HepG2 (cell line): ENCODE data around the gene FHIP2A.

Experiments used
- ATF1 ChIP-seq: IDR thresholded peaks from 2 replicates; pipeline ENCODE4 v1.6.1; 2016; ENCODE audit warnings: mild to moderate bottlenecking, control low read depth
- ERF ChIP-seq: IDR thresholded peaks from 2 replicates; pipeline ENCODE4 v1.6.1; 2018; ENCODE audit warnings: missing biosample characterization, missing genetic modification reagents
- MAFK ChIP-seq, 2 experiments: IDR thresholded peaks in 1 of 2; conservative IDR thresholded peaks in 1 of 2; 2 replicates each; pipeline ENCODE4 v1.6.1; 2011; ENCODE audit warnings: improper control_type of control experiment in 2 of 2, low read length in 2 of 2
- POLR2A ChIP-seq, 2 experiments: IDR thresholded peaks; 2 replicates each; pipeline ENCODE4 v1.6.1; 2011; ENCODE audit warnings: low read depth in 2 of 2, low read length in 2 of 2, mild to moderate bottlenecking in 1 of 2, moderate library complexity in 1 of 2; ENCODE audit not compliant: insufficient read depth in 1 of 2
- RAD21 ChIP-seq: fragments of 450-650 bp; formaldehyde crosslinking; IDR thresholded peaks from 2 replicates; pipeline ENCODE4 v1.5.0; 2020; ENCODE audit warnings: mild to moderate bottlenecking
- RXRB ChIP-seq: IDR thresholded peaks from 2 replicates; pipeline ENCODE4 v1.6.1; 2016; ENCODE audit warnings: borderline replicate concordance, missing genetic modification reagents, missing compliant biosample characterization
- ZFP36L2 ChIP-seq: sonication (generic); formaldehyde crosslinking; IDR thresholded peaks from 2 replicates; pipeline ENCODE4 v1.4.0; 2020; ENCODE audit warnings: missing genetic modification reagents
- ZNF737 ChIP-seq: sonication (generic); formaldehyde crosslinking; IDR thresholded peaks from 2 replicates; pipeline ENCODE4 v1.5.0; 2020; ENCODE audit warnings: missing genetic modification reagents, mild to moderate bottlenecking, borderline replicate concordance
- ZSCAN20 ChIP-seq: sonication (generic); formaldehyde crosslinking; IDR thresholded peaks from 2 replicates; pipeline ENCODE4 v1.4.0; 2020; ENCODE audit warnings: missing genetic modification reagents, mild to moderate bottlenecking, borderline replicate concordance

DNA sequence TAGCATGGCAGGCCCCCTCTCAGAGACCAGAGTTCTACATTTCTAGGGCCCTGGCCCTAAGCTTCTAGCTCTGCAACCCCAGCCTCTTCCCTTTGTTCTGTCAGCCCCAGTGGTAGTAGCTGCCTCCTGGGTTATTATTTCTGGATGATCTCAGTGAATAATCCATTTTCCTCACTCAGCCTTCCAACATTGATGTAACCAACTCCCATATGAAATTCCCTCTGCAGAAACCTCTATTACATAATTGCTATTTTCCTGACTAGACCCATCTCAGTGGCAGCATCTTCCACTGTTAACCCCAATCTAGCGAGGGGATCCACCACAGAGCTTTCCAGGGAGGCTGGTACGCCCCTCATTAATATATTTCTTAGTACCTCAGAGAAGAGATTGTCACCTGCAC is 49.8 kb downstream of the FHIP2A start:
- no peak for TF ChIP-seq RXRB (CRISPR knock-in tag)
- TF ChIP-seq ATF1: no peak
- TF ChIP-seq ERF: no peak
- TF ChIP-seq ZFP36L2: no peak
- no peak for TF ChIP-seq RAD21 (CRISPR knock-in tag)
- TF ChIP-seq POLR2A (IDR thresholded peaks at IDR 0.05; ENCODE audit: insufficient read depth in 1 of 2, low read depth in 2 of 2, low read length in 2 of 2): no peak
- no peak for TF ChIP-seq MAFK (conservative IDR thresholded peaks at IDR 0.05 in 1 of 2, IDR thresholded peaks at IDR 0.05 in 1 of 2; ENCODE audit: low read length in 2 of 2)
- TF ChIP-seq ZNF737 (CRISPR knock-in tag): no peak
- TF ChIP-seq ZSCAN20 (CRISPR knock-in tag): no peak
